OCI-LY7 (cell line): ENCODE data around the gene ULK4. TPM values are rescaled to one million over a fixed set of nuclear protein-coding genes. Genes with fewer than 3 reads are reported as not detected.

Source experiments
- BruUV-seq: library from RNA; stranded (reverse); fragments of 400-500 nt; replicated peaks from 2 replicates; lab custom pipeline; 2021; lab: Mats Ljungman, UMichigan
- CTCF ChIA-PET: fragments of 300-600 bp; sonication (Branson Sonifier 250); formaldehyde crosslinking; loops from one replicate; lab custom pipeline; 2022; ENCODE audit warnings: antibody characterized with exemption; ENCODE audit not compliant: unreplicated experiment; lab: Charles Lee
- POLR2A ChIA-PET: fragments of 300-600 bp; sonication (Branson Sonifier 250); formaldehyde crosslinking; loops from one replicate; lab custom pipeline; 2022; ENCODE audit warnings: antibody characterized with exemption; lab: Charles Lee
- DNase-seq: peaks from one replicate; pipeline ENCODE4 v3.0.0-alpha.2; 2015; ENCODE audit warnings: low spot score
- H2AFZ ChIP-seq: fragments of 200-600 bp; sonication (generic), shearing (Covaris generic); 2 replicates; pipeline ENCODE4 v1.6.1; 2014; ENCODE audit warnings: mild to moderate bottlenecking, antibody characterized with exemption, low read length, moderate library complexity
- H3K27ac ChIP-seq: fragments of 200-600 bp; sonication (generic); 2 replicates; pipeline ENCODE4 v1.5.1; 2014; ENCODE audit warnings: mixed run types, low read depth, mild to moderate bottlenecking, moderate library complexity, low read length, inconsistent platforms; ENCODE audit not compliant: poor library complexity, severe bottlenecking
- H3K36me3 ChIP-seq: fragments of 200-600 bp; sonication (generic); 2 replicates; pipeline ENCODE4 v1.6.1; 2014; ENCODE audit warnings: mild to moderate bottlenecking, antibody characterized with exemption, low read length, moderate library complexity, mixed read lengths; ENCODE audit not compliant: insufficient read depth
- H3K4me1 ChIP-seq: fragments of 200-600 bp; sonication (generic); 2 replicates; pipeline ENCODE4 v1.5.1; 2014; ENCODE audit warnings: mild to moderate bottlenecking, low read length; ENCODE audit not compliant: insufficient read depth, poor library complexity, severe bottlenecking
- H3K4me2 ChIP-seq: fragments of 200-600 bp; sonication (generic); 2 replicates; pipeline ENCODE4 v1.6.1; 2014; ENCODE audit warnings: mild to moderate bottlenecking, low read length
- H3K4me3 ChIP-seq: fragments of 200-600 bp; sonication (generic); 2 replicates; pipeline ENCODE4 v1.5.1; 2014; ENCODE audit warnings: mild to moderate bottlenecking, low read depth, low read length; ENCODE audit not compliant: poor library complexity, severe bottlenecking
- H3K79me2 ChIP-seq: fragments of 200-600 bp; sonication (generic); 2 replicates; pipeline ENCODE4 v1.6.1; 2016; ENCODE audit warnings: low read depth, mild to moderate bottlenecking, low read length, moderate library complexity, mixed read lengths; ENCODE audit not compliant: insufficient read depth
- H3K9me2 ChIP-seq: fragments of 200-600 bp; sonication (generic); 2 replicates; pipeline ENCODE4 v1.6.1; 2016; ENCODE audit warnings: mild to moderate bottlenecking, low read length, mixed read lengths; ENCODE audit not compliant: insufficient read depth
- H3K9me3 ChIP-seq: fragments of 200-600 bp; sonication (generic); 2 replicates; pipeline ENCODE4 v1.6.1; 2014; ENCODE audit warnings: mild to moderate bottlenecking, mixed run types, low read length, mixed read lengths
- H4K20me1 ChIP-seq: fragments of 200-600 bp; sonication (generic); 2 replicates; pipeline ENCODE4 v1.6.1; 2014; ENCODE audit warnings: mild to moderate bottlenecking, antibody characterized with exemption, low read length, moderate library complexity, mixed read lengths; ENCODE audit not compliant: insufficient read depth
- CTCF ChIP-seq: fragments of 200-600 bp; sonication (generic); conservative IDR thresholded peaks from 2 replicates; pipeline ENCODE4 v1.5.1; 2014; ENCODE audit warnings: mild to moderate bottlenecking, antibody characterized with exemption, low read length, moderate library complexity, mixed read lengths
- EZH2phosphoT487 ChIP-seq: fragments of 200-600 bp; sonication (generic); IDR thresholded peaks from 2 replicates; pipeline ENCODE4 v1.6.1; 2018; ENCODE audit warnings: low read depth, borderline replicate concordance, mild to moderate bottlenecking, mixed run types, antibody characterized with exemption, low read length, moderate library complexity, mixed read lengths
- intact Hi-C: fragments of 100-400 bp; cut with micrococcal nuclease; formaldehyde crosslinking; loops from one replicate; pipeline ENCODE4 v1.10.0; 2022; ENCODE audit not compliant: unreplicated experiment
- total RNA-seq, 2 experiments: library from RNA; depleted of rRNA in 1 of 2; stranded (reverse); fragments of >200 nt in 1 of 2; shearing (Covaris generic) in 1 of 2; gene quantifications; 2 replicates each; pipeline ENCODE4 v1.2.3, GENCODE V29; 2014 to 2022

The ULK4 gene
- total RNA-seq, 2 experiments from 2014 or later, result 18.9 to 21.0 TPM

DNA sequence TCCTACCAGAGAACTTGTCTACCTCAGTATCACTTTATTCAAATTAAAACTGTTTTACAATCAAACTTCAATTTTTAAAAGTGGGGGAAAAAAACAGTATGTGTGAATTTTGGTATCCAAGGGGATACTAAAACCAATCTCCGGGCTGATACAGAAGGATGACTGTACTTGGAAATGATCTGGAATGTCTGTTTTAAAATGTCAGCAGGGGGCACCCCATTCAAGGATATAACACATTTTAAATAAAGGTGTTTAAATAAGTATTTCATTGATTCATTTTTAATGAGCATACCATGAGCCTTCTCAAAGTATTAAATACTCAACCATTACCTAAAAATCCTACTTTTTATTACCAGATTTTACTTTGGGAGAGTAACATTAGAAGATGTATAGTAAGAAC is 67.9 kb downstream of the ULK4 start:
- TF ChIP-seq CTCF (peak; percentile 88), EZH2phosphoT487 (no peak)
- no TSS peak for BruUV-seq
- no peaks in the 10 kb centered on the region for H4K20me1 ChIP-seq
- intact Hi-C loops, result loop anchor here (1.0 to 5.0 kb wide), 5 partner anchors 121 to 548 kb away; no protein-coding TSS in a partner anchor
- H3K4me2 ChIP-seq, result no peak overlapping the region
- ChIA-PET CTCF (no interaction called here), POLR2A (no interaction called here)
- peaks cover 9% of the 10 kb centered on the region for H3K4me1 ChIP-seq
- peaks cover 14% of the 10 kb centered on the region for H3K36me3 ChIP-seq
- H3K27ac ChIP-seq, result no peak overlapping the region
- no peaks in the 10 kb centered on the region for H3K9me2 ChIP-seq
- DNase-seq, result peak; percentile 38
- H3K79me2 ChIP-seq, result no peaks in the 10 kb centered on the region
- H3K4me3 ChIP-seq, result no peak overlapping the region
- H2AFZ ChIP-seq, result no peak overlapping the region
- H3K9me3 ChIP-seq, result peaks cover 11% of the 10 kb centered on the region; the same call in 1 of the 2 replicates

DNA sequence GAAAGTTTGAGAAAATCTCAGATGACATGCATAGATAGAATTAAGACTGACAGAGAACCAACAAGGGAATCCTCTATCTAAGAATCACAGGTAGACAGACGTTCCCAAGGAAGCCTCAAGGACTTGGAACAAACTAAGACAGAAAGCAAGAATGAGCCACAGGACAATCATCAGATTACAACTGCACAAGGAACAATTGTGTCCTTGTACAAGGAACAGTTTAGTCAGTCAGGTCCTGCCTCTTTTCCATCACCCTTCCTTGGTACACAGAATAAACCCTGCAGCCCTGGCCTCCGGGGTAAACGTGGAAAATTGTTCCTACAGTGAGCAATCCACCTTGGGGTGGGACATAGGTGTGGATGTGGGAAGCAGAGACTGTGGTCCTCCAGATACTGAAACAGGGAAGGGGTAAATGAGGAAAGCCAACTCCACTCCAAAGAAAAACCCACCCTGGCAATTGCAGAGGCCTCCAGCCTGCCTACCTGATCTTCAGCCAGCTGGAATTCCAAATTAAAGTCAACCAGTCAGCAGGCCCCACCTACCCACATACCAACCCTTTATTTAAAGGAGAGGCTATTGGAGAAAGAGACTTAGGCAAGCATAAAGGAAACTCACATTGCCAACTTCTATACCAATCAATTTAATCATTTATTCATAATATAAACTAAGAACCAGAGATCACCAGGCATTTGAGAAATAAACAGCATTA is 73.4 kb downstream of the ULK4 start:
- Histone ChIP-seq H3K4me3 (no peak overlapping the region), H3K27ac (no peak overlapping the region), H4K20me1 (no peaks in the 10 kb centered on the region), H3K4me1 (peaks cover 9% of the 10 kb centered on the region), H2AFZ (no peak overlapping the region), H3K9me3 (peaks cover 11% of the 10 kb centered on the region; the same call in 1 of the 2 replicates), H3K9me2 (no peaks in the 10 kb centered on the region), H3K79me2 (no peaks in the 10 kb centered on the region), H3K36me3 (peaks cover 10% of the 10 kb centered on the region), H3K4me2 (no peak overlapping the region)
- ChIA-PET CTCF (no interaction called here), POLR2A (interaction anchor here (1.5 kb wide), 1 partner anchor 10 kb away, joined by 3 read pairs; no protein-coding TSS in a partner anchor)
- TF ChIP-seq EZH2phosphoT487 (no peak), CTCF (no peak)
- no TSS peak for BruUV-seq
- intact Hi-C loops, result no loop called here
- DNase-seq, result no peak

DNA sequence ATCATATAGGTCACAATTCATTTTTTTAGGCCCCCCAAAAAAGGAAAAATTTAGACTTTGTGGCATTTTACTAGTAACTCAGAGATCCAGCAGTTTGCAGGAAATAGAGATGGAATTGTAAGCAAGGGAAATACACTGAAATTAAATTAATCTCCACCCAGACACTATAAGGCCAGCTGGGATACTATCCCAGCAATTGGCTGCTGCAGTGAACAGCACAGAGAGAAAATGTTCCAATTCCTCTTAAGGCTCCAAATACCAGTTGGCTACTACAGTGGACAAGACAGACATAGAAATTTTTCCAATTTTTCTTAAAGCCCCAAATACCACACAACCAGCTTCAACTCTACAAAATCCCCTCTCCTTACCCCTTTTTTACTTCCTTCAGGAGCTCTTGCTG is 78.9 kb downstream of the ULK4 start:
- POLR2A ChIA-PET, result interaction anchor here (0.6 to 1.2 kb wide), 3 partner anchors 12 to 227 kb away, joined by 3 to 7 read pairs (median 3); no protein-coding TSS in a partner anchor
- H2AFZ ChIP-seq, result no peak overlapping the region
- H3K36me3 ChIP-seq, result no peaks in the 10 kb centered on the region
- H3K4me1 ChIP-seq, result no peaks in the 10 kb centered on the region
- CTCF ChIA-PET, result no interaction called here
- H3K27ac ChIP-seq, result no peak overlapping the region
- no peaks in the 10 kb centered on the region for H3K9me3 ChIP-seq
- no peaks in the 10 kb centered on the region for H3K9me2 ChIP-seq
- no peak overlapping the region for H3K4me2 ChIP-seq
- no peak for TF ChIP-seq CTCF
- TF ChIP-seq EZH2phosphoT487, result no peak
- intact Hi-C loops, result no loop called here
- H3K79me2 ChIP-seq, result no peaks in the 10 kb centered on the region
- BruUV-seq, result no TSS peak
- H3K4me3 ChIP-seq, result no peak overlapping the region
- no peaks in the 10 kb centered on the region for H4K20me1 ChIP-seq
- DNase-seq, result no peak
